HG02981 (cell line): ENCODE data around the gene SPEF2.
"Not testable (repeated sequence)": the region's sequence is repeated elsewhere in the genome, so short reads cannot be mapped to it uniquely, and the experiment has no call there.

Source experiments
- ATAC-seq: cut with Tn5 transposase; IDR thresholded peaks from one replicate; pipeline ENCODE4 v1.9.1; 2021; ENCODE audit warnings: mild to moderate bottlenecking, moderate library complexity; ENCODE audit not compliant: unreplicated experiment

The SPEF2 gene

GRCh38 chr5:35853631-35854030 is 236.0 kb downstream of the SPEF2 start:
- no peak for ATAC-seq

GRCh38 chr5:35854248-35854647 is 236.6 kb downstream of the SPEF2 start:
- no peak for ATAC-seq

DNA sequence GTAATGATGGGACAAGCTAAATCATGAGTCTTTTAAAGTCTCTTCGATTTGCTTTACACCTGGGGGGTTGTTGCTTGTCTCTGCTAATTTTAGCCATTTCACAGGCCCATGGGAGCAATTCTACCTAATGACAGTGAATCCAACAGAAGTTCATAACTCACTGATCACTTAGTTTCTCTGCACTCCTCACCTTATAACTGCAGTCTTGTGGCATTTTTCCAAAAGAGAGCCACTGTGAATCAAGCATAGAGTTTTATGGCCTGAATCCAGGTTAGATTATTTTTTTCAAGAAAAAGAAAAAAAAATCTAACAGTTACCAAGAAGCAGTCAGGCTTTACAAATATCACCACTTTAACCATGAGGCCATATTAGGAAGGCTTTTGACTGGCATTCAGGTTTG is 237.5 kb downstream of the SPEF2 start:
- no peak for ATAC-seq

- ATAC-seq: not testable (repeated sequence)
Measured at GRCh38 chr5:35856186-35856764, 238.6 kb downstream of the SPEF2 start.

DNA sequence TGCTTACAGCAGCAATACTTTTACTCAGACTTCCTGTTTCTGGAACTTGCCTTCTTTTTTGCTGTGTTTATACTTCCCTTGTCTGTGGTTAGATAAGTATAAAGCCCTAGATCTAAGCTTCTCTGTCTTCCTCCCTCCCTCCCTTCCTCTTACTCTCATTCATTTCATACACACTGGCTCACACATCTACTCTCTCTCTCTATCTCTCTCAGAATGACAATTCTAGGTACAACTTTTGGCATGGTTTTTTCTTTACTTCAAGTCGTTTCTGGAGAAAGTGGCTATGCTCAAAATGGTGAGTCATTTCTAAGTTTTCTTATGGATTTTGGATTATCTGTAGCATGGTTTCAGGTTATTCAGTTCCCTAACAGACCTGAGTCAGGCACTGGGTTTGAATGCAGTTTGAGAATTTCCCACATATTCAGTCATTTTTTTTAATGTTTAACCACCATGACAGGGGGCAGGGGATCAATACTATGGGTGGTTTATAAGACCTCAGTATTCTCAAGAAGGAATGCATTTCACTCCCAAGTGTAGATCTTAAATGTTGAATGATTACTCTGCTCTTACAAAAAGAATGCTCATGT is 239.2 kb downstream of the SPEF2 start, which contains the start of gene IL7R:
Gene IL7R (plus strand): TSS at position 127 of the 587 bp plus-strand sequence. CDS start 87 bp downstream, at position 214.
- ATAC-seq: no peak

DNA sequence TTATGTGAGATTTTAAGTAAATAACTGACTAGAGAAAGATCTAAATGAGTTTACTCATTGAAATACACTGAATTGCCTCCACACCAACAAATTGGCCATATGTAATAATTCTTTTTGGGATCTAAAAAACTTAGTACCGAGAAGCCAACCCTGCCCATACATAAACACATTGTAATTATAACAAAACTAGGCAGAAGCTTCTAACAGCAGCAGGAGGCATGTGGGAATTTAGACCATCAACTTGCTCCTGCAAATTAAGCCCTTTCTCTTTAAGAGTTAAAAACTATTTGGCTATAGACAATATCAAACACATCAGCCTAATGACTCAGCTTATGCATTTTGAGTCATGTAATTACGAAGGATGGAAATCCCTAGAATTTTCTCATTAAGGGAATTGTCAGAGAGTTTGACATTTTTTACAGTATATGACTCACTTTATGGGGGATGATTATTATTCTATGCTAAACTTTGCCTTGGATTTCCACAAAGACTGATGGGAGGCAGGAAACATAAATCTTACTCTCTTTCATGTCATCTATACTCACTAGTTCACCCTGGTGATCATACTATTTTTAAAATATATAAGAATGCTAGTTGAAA is 240.0 kb downstream of the SPEF2 start:
- no peak for ATAC-seq

- no peak for ATAC-seq
Measured at GRCh38 chr5:35859101-35859661, 241.5 kb downstream of the SPEF2 start.

- ATAC-seq: no peak
Measured at GRCh38 chr5:35860686-35861085, 243.0 kb downstream of the SPEF2 start.

- no peak for ATAC-seq
Measured at GRCh38 chr5:35861718-35862117, 244.1 kb downstream of the SPEF2 start.

GRCh38 chr5:35862126-35862525 is 244.5 kb downstream of the SPEF2 start:
- no peak for ATAC-seq

DNA sequence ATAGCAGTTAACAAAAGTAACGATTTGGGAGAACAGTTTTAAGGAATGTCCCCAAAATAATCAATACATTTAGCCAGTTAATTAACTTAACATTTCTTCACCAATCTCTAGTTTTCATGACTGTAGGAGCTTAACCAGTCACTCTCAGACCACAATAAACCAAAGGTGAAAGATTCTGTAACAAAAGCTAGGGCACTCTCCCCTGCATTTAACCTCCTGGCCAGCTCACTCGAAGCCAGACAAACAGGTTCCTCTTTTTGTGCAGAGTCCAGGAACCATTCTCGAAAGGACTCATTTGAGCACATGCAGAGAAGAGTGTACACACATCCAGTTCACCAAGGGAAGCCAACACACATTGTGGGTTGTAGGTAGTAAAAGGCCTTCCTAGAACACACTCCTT is 245.5 kb downstream of the SPEF2 start:
- no peak for ATAC-seq
